SK-N-DZ (cell line): ENCODE data around the gene CGNL1.

Experiments
- DNase-seq: peaks from one replicate; pipeline ENCODE4 v3.0.0-alpha.2; 2015; ENCODE audit warnings: low spot score
- small RNA-seq, 2 experiments: library from RNA; depleted of rRNA; stranded (forward); fragments of <200 nt; gene quantifications; one replicate each; pipeline ENCODE3, GENCODE V24; 2014

Gene CGNL1

DNA sequence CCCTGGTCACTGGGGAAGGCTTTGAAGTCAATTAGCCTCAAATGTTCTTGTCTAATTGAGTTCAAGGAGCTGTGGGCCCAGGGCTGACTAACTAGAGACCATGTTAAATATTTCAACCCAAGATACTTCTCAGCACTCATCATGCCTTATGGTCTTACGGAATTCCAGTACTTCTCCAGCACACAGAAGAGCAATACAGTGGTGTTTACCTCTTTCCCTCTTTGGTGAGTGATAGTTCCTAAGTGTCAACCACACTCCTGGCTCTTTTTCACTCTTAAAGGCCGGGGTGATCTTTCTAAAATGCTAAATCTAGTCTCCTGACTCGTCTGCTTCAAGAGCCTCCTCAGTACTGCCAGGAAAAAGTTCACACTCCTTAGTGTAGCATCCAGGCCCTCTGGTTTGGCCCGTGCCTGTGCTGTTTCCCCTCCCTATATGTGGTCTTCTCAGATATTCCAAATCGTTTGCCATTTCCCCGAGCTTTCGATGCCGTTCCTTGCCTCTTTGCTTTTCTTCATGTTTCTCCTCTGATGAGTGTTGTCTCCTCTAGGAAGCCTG is 220.1 kb downstream of the CGNL1 start:
- DNase-seq: no peak

DNA sequence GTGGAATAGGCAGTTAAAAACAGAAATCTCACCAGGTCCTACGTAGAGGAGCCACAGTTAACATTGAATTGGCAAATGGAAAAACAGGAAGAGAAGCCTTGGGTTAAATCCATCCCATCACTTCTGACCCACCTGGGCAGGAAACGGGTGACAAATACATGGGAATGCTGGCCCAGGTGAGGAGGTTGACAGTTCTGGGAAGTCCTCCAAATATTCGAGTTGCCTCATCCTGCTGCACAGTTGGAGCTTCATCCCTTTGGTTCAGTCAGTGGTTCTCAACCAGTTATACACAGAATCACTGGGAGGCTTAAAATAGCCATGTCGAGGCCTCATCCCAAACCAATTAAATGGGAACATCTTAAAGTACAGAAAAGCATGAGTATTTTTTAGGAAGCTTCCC is 220.7 kb downstream of the CGNL1 start:
- DNase-seq: no peak

DNA sequence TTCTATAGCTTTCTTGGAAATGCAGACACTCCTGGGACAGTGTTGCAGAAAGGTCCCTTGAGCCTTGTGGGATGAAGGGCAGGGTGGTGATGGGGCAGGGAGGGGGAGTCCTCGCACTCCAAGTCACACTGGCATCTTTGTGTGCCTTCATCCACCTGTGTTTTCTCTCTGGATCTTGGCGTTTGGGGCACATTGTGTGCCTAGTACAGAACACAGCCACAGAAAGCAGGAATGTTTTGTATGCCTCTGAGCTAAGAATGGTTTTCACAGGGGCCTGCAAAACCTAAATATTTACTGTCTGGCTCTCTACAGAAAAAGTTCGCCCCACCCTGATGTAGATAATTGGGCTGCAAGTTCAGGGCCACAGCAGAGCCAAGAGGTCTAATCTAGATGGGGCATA is 221.1 kb downstream of the CGNL1 start:
- DNase-seq: no peak

DNA sequence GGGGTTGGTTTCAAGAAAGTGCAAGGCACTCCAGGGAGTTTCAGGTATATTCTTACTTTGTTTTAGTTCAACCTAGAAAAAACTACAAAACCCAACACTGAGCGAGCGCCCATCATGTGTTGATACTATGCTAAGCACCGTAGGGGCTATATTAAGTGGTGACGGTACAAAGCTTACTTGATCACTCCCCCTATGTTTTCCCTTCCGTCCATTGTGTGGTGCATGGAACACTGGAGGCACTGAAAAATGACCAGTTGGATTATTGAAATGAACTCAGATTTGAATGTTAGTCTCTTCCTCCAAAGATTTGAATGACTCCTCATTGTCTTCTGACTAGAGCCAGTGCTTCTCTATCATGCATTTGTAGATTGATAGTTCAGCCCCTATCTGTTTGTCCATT is 222.0 kb downstream of the CGNL1 start:
- no peak for DNase-seq

DNA sequence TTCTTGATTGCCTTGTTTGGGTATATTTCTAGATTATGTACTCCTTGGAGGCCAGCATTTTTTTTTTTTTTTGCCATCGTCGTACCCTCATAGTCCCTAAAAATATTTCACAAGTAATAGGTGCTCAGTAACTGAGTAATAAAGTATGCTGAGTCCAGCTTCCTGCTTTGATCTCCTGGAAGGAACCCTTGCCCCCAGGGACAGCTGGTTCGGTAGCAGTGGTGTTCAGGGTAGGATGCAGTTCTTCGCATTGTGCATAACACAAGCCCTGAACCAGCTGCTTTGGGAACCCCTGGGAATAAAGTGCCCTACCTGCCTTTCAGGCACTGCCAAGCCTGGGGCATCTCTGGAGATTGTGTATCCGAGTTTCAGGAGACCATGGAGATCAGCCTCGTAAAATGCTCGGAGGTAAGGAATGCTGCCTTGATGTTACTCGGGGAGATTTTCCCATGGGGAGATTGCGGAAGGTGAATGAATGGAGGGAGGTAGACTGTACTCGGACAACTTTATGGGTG is 223.0 kb downstream of the CGNL1 start:
- no peak for DNase-seq

DNA sequence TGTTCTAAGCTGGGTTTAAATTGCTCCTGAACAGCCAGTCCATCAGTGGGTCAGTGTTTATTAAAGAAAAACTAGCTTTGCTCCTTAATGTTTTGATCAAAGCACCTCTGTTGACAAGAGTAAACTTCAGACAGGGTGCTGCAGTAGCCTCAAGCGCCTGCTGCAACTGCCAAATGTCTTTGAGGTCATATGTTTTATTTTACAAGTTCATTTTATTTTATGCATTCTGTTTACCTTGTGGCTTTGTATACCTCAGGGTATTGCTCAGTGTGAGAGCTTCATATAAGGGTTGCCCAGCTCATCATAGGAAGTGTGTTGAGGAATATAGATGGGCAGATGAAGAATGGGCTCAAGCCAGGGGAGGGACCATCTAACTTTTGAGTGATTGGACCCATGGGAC is 223.9 kb downstream of the CGNL1 start:
- no peak for DNase-seq

Small RNAs within 50 kb of the gene (small RNA-seq; reads per million reads assigned to genes)
- gene RNU6-844P: 0 reads per million in 2 experiments
